Medulla oblongata (tissue), 1 donor: Measurements from ENCODE around the gene POLN.
A peak's percentile ranks its signal among the peaks of the same experiment; 100 is the strongest.
"Not testable (repeated sequence)": the region's sequence is repeated elsewhere in the genome, so short reads cannot be mapped to it uniquely, and the experiment has no call there.

Experiments used
- DNase-seq: peaks from one replicate; pipeline ENCODE4 v3.0.0-alpha.2; 2015; ENCODE audit errors: extremely low spot score

POLN gene

DNA sequence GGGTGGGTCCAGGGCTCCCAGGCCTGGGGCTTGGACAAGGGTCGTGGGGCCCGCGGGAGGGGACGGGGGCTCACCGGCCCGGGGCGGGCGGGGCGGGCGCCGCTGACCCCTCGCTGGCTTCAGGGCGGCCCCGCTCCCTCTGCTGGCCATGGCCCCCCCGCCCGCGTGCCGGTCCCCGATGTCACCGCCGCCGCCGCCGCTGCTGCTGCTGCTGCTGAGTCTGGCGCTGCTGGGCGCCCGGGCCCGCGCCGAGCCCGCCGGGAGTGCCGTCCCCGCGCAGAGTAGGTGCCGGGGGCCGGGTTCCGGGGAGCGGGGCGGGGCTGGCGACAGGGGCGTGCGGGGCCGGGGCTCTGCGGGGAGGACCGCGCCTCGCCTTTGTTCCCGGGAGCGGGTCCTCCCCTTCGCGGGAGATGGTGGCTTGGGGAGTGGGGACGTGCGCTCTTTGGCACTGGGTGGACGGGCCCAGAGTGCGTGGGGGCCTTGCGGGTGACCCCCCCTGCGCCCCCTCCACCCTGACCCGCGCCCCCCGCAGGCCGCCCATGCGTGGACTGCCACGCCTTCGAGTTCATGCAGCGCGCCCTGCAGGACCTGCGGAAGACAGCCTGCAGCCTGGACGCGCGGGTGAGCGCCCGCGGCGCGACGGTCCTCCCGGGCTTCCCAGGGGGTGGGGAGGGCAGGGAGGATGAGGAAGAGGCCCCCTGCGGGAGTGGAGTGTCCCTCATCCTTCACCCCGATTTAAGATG is 199.5 kb downstream of the POLN start:
- no peak for DNase-seq

DNA sequence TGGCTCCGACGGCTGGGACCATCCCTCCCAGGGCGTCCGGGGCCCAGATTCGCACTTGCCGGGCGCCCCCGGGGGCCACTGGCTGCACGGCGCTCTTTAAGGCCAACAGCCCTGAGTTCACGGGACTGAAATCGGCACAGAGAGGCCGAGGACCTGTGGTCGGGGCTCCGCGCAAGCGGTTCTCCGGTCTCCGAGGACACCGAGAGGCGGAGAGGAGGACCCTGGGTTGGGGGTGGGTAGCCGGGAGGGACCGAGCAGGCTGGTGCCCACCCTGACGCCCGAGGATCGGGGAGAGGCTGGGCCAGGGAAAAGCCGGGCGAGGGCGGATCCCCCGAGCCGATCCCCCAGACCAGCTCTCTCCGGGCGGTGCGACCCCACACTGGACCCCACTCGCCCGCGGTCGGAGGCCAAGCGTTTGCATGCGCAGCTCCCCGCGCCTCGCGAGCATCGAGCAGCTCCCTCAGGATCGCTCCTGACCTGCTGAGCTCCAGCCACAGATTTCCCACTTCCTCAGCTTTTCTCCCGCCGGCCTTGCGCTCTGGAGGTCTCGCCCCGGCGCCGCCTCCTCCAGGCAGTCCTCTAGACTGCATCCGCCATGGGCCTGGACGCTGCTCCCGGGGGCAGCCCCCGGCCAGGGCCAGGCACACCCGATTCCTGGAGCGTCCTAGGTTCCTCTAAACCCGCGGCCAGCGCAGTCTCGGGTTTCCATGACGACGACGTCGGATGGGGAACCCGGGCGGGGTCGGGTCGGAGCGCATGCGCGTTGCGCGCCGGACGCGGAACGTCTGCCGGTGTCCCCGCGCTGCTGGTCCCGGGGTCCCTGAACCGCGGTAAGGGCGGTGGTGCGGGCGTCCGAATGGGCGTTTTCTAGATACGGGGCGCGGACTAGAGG is 200.4 kb downstream of the POLN start:
- peak; percentile 86 for DNase-seq

DNA sequence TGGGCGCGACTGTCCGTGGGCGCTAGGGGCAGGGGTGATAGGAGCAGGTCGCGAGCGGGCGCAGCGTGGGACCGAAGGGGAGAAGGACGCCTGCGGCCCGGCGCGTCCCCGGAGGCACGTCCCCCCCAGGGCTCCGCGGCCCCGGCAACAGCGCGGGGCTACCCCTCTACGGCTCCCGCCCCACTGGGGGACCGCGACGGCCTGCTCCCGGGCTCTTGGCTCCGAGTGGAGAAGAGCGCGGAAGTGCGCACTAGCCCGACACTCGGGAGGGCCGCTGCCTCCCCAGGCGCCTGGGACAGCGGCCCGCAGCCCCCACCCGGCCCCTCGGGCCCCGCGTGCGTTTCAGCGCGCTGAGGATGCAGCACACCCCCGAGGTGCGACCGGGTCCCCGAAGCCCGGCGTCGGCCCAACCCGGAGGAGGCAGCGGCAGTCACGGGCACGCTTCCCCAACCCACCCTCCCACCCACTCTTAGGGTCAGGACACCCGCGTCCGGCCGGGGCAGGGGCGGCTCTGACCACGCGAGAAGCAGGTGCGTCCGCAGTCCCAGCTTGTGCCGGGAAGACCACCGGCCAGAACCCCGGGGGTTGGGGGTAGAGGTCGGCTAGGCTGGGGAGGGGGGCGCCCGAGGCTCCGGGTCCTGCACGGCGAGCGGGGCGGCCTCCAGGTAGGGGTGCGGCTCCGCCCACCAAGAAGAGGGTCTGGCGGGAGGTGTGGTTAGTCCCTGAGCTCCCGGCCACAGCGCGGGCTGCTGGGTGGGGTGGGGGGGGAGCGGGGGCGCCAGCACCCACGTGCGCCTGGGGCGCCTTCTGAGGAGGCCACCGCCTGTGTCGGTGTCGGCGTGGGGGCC is 201.3 kb downstream of the POLN start:
- no peak for DNase-seq

GRCh38 chr4:2036866-2037265 is 205.1 kb downstream of the POLN start:
- no peak for DNase-seq

GRCh38 chr4:2036327-2036726 is 205.6 kb downstream of the POLN start:
- no peak for DNase-seq

DNA sequence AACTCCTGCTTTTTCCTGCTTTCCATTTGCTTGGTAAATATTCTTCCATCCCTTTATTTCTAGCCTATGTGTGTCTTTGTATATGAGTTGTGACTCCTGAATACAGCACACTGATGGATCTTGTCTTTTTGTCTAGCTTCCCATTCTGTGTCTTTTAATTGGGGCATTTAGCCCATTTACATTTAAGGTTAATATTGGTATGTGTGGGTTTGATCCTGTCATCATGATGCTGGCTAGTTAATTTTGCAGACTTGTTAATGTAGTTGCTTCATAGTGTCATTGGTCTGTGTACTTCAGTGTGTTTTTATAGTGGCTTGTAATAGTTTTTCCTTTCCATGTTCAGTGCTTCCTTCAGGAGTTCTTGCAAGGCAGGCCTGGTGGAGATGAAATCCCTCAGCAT is 210.8 kb downstream of the POLN start:
- not testable (repeated sequence) for DNase-seq

- not testable (repeated sequence) for DNase-seq
Measured at GRCh38 chr4:2027120-2027519, 214.8 kb downstream of the POLN start.

- no peak for DNase-seq
Measured at GRCh38 chr4:2025817-2026216, 216.1 kb downstream of the POLN start.

DNA sequence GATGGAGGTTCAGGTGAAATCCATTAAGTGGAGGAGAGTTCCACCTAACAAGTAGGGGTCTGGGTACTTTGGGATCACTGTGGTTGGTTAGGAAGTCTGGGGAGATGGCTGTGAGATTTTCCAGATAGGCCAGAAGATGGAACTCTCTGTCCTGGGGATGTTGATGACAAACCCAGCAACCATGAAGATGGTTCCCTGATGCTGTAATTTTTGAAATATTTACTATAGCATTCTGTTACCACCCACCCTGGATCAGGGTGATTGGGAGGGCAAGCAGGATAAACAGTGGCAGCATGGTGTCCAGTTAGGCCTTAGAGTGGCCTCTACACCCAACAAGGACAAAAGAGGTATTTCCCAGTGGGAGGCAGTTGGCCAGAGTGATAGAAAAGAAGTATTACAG is 217.2 kb downstream of the POLN start:
- DNase-seq: no peak
